Measurements from ENCODE around the gene IRAK4. TPM values are rescaled to one million over a fixed set of nuclear protein-coding genes. Genes with fewer than 3 reads are reported as not detected.

The IRAK4 gene
- total RNA-seq, 1 donor from 2014 or later = 9.9 TPM

DNA sequence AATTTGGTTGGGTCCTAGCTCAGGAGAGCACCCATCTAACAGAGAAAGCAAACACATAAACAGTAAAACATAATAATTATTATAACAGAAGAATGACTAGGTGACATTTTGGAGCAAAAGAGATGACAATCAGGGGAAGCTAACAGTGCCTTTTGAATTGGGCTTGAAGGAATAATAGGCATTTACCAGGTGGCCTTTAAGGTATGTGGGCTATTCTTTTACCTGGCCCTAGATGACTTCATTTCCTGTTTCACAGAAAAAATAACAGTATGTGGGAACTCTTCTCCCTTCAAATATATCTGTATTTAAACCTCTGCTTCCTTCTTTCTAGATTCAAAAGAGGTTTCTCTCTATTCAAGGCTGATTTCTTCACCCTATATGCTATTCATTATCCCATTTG lies 3.8 kb downstream of the IRAK4 start:
- Histone ChIP-seq H2AFZ (ENCODE audit: low read depth, low read length) (no peak overlapping the region), H3K4me3 (ENCODE audit: insufficient read depth, low read depth, low read length) (no peak overlapping the region), H3K27ac (ENCODE audit: low read depth, low read length) (no peak overlapping the region), H3K27me3 (ENCODE audit: insufficient read depth, low read length) (no peaks in the 10 kb centered on the region), H3K36me3 (ENCODE audit: insufficient read depth, low read length) (no peaks in the 10 kb centered on the region), H3K9ac (ENCODE audit: low read length) (no peak overlapping the region), H3K4me1 (ENCODE audit: insufficient read depth, low read length) (peaks cover 14% of the 10 kb centered on the region), H3K9me3 (ENCODE audit: insufficient read depth, low read depth, low read length) (no peaks in the 10 kb centered on the region), H4K20me1 (ENCODE audit: insufficient read depth, low read length) (no peaks in the 10 kb centered on the region), H3K4me2 (ENCODE audit: low read length) (no peak overlapping the region), H3K79me2 (ENCODE audit: insufficient read depth, low read length) (peaks cover 17% of the 10 kb centered on the region)
- Mint-ChIP-seq H3K27ac (ENCODE audit: unreplicated experiment) (no peak overlapping the region), H3K4me3 (ENCODE audit: unreplicated experiment) (no peak overlapping the region), H3K36me3 (ENCODE audit: low read depth, unreplicated experiment) (peaks cover 2% of the 10 kb centered on the region), H3K27me3 (ENCODE audit: low read depth, unreplicated experiment) (no peaks in the 10 kb centered on the region), H3K9me3 (ENCODE audit: unreplicated experiment) (peaks cover 2% of the 10 kb centered on the region), H3K4me1 (ENCODE audit: low read depth, unreplicated experiment) (peaks cover 14% of the 10 kb centered on the region)
- FAIRE-seq = no peak
- DNase-seq (ENCODE audit: low read depth) = no peak
- TF ChIP-seq CTCF (IDR thresholded peaks at IDR 0.05; ENCODE audit: insufficient read depth, low read depth, low read length) = no peak
- no peak for TF ChIP-seq EZH2 (IDR thresholded peaks at IDR 0.05; ENCODE audit: insufficient read depth, low read length)

DNA sequence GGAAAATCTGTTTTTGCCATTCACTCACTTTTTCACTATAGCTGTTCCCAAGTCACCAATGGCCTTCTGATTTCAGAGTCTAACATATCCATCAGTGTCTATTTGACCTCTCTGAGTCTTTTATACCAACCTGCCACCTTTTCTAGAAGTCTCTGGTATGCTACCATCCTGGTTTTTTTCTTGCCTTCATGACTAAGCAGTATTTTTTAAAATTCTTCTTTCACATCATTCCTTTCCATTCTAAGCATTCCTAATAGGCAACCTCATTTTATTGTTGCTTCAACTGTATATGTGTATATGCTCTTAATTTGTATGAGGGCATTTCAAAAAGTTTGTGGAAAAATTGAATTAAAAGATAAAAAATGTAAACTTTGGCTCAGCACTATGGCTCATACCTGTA lies 5.0 kb downstream of the IRAK4 start:
- DNase-seq (ENCODE audit: low read depth) (no peak), FAIRE-seq (no peak)
- H3K4me2 ChIP-seq (ENCODE audit: low read length) = no peak overlapping the region
- H3K27ac ChIP-seq (ENCODE audit: low read depth, low read length) = no peak overlapping the region
- H3K4me1 ChIP-seq (ENCODE audit: insufficient read depth, low read length) = peaks cover 7% of the 10 kb centered on the region
- TF ChIP-seq EZH2 (IDR thresholded peaks at IDR 0.05; ENCODE audit: insufficient read depth, low read length) = no peak
- TF ChIP-seq CTCF (IDR thresholded peaks at IDR 0.05; ENCODE audit: insufficient read depth, low read depth, low read length) = no peak
- H2AFZ ChIP-seq (ENCODE audit: low read depth, low read length) = no peak overlapping the region
- peaks cover 2% of the 10 kb centered on the region for H3K9me3 Mint-ChIP-seq (ENCODE audit: unreplicated experiment)
- peaks cover 2% of the 10 kb centered on the region for H3K36me3 Mint-ChIP-seq (ENCODE audit: low read depth, unreplicated experiment)
- no peak overlapping the region for H3K4me3 ChIP-seq (ENCODE audit: insufficient read depth, low read depth, low read length)
- peaks cover 9% of the 10 kb centered on the region for H3K79me2 ChIP-seq (ENCODE audit: insufficient read depth, low read length)
- no peaks in the 10 kb centered on the region for H3K27me3 Mint-ChIP-seq (ENCODE audit: low read depth, unreplicated experiment)
- no peaks in the 10 kb centered on the region for H3K36me3 ChIP-seq (ENCODE audit: insufficient read depth, low read length)
- H4K20me1 ChIP-seq (ENCODE audit: insufficient read depth, low read length) = no peaks in the 10 kb centered on the region
- H3K9me3 ChIP-seq (ENCODE audit: insufficient read depth, low read depth, low read length) = no peaks in the 10 kb centered on the region
- peaks cover 10% of the 10 kb centered on the region for H3K4me1 Mint-ChIP-seq (ENCODE audit: low read depth, unreplicated experiment)
- no peak overlapping the region for H3K9ac ChIP-seq (ENCODE audit: low read length)
- no peaks in the 10 kb centered on the region for H3K27me3 ChIP-seq (ENCODE audit: insufficient read depth, low read length)
- H3K27ac Mint-ChIP-seq (ENCODE audit: unreplicated experiment) = peak overlapping the region; percentile 13
- no peak overlapping the region for H3K4me3 Mint-ChIP-seq (ENCODE audit: unreplicated experiment)

DNA sequence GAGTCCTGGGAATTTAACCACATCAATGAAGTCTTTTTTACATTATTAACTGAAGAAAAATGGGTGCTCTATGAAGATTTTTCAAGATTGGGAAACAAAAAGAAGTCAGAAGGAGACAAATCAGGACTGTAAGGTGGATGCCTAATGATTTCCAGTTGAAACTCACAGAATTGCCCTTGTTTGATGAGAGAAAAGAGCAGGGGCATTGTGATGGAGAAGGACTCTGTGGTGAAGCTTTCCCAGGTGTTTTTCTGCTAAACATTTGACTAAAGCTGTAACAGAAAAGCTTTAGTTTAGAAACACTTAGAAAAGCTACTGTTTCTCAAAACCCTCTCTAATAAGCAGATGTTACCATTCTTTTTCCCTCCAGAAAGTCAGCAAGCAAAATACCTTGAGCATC lies 5.8 kb downstream of the IRAK4 start:
- Histone ChIP-seq H3K9me3 (ENCODE audit: insufficient read depth, low read depth, low read length) (no peaks in the 10 kb centered on the region), H3K4me1 (ENCODE audit: insufficient read depth, low read length) (peaks cover 7% of the 10 kb centered on the region), H3K27ac (ENCODE audit: low read depth, low read length) (no peak overlapping the region), H3K4me2 (ENCODE audit: low read length) (no peak overlapping the region), H4K20me1 (ENCODE audit: insufficient read depth, low read length) (no peaks in the 10 kb centered on the region), H3K27me3 (ENCODE audit: insufficient read depth, low read length) (no peaks in the 10 kb centered on the region), H3K79me2 (ENCODE audit: insufficient read depth, low read length) (peaks cover 9% of the 10 kb centered on the region), H3K9ac (ENCODE audit: low read length) (no peak overlapping the region), H3K36me3 (ENCODE audit: insufficient read depth, low read length) (no peaks in the 10 kb centered on the region), H3K4me3 (ENCODE audit: insufficient read depth, low read depth, low read length) (no peak overlapping the region), H2AFZ (ENCODE audit: low read depth, low read length) (no peak overlapping the region)
- TF ChIP-seq EZH2 (IDR thresholded peaks at IDR 0.05; ENCODE audit: insufficient read depth, low read length) (no peak), CTCF (IDR thresholded peaks at IDR 0.05; ENCODE audit: insufficient read depth, low read depth, low read length) (no peak)
- H3K9me3 Mint-ChIP-seq (ENCODE audit: unreplicated experiment) = peaks cover 2% of the 10 kb centered on the region
- H3K27ac Mint-ChIP-seq (ENCODE audit: unreplicated experiment) = no peak overlapping the region
- DNase-seq (ENCODE audit: low read depth) (no peak), FAIRE-seq (no peak)
- no peaks in the 10 kb centered on the region for H3K27me3 Mint-ChIP-seq (ENCODE audit: low read depth, unreplicated experiment)
- no peak overlapping the region for H3K4me3 Mint-ChIP-seq (ENCODE audit: unreplicated experiment)
- peaks cover 10% of the 10 kb centered on the region for H3K4me1 Mint-ChIP-seq (ENCODE audit: low read depth, unreplicated experiment)
- peaks cover 2% of the 10 kb centered on the region for H3K36me3 Mint-ChIP-seq (ENCODE audit: low read depth, unreplicated experiment)

All from astrocyte (in vitro differentiated cells and primary cell).